ENCODE results near the gene DLX3.

DNA sequence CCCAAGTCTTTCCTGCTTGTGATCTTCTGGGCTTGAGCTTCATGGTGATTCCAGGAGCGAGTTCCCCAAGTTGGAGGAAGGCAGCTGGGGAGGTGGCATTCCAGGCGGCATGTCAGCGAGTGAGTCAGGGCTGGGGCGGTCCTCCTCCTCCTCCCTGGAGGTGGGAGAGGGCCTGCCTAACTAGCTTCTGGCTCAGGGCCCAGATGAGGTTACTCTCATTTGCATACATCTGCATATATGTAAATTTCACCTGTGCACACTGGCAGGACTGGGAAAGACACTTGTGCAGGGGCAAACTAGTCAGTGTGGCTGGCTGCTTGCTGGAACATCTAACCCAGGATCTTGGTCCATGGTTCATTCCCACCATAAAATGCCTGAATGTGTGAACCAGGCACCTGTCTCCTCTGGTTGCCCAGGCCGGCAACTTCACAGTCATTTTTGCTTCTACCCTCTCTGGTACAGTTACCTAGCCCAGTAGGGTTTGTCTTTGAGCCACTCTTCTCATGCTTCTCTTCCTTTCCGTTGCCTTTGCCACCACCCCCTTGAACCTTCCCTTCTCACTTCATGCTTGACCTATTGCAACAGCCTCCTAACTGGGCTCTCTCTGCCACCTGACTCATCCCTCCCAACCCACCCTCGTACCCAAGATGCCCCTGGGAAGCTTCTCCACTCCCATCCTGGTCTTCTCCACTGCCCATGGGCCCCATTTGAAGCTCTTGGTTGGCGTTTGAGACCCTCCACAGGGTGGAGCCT, 35.7 kb downstream of the DLX3 start:
- TF ChIP-seq, protein P1, sequence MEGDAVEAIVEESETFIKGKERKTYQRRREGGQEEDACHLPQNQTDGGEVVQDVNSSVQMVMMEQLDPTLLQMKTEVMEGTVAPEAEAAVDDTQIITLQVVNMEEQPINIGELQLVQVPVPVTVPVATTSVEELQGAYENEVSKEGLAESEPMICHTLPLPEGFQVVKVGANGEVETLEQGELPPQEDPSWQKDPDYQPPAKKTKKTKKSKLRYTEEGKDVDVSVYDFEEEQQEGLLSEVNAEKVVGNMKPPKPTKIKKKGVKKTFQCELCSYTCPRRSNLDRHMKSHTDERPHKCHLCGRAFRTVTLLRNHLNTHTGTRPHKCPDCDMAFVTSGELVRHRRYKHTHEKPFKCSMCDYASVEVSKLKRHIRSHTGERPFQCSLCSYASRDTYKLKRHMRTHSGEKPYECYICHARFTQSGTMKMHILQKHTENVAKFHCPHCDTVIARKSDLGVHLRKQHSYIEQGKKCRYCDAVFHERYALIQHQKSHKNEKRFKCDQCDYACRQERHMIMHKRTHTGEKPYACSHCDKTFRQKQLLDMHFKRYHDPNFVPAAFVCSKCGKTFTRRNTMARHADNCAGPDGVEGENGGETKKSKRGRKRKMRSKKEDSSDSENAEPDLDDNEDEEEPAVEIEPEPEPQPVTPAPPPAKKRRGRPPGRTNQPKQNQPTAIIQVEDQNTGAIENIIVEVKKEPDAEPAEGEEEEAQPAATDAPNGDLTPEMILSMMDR (conservative IDR thresholded peaks at IDR 0.05; ENCODE audit: low read depth, low read length) = no peak
- TF ChIP-seq EZH2phosphoT487 (IDR thresholded peaks at IDR 0.05; ENCODE audit: borderline replicate concordance, low read length) = no peak
- no peak for TF ChIP-seq EZH2 (IDR thresholded peaks at IDR 0.05; ENCODE audit: low read length, unreplicated experiment)
